Epithelial cell of esophagus (primary cell): ENCODE measurements around the gene CDH6.

Experiments used
- DNase-seq: peaks from one replicate; pipeline ENCODE4 v3.0.0; 2010; ENCODE audit warnings: low read depth
- H3K4me3 ChIP-seq: 2 replicates; pipeline ENCODE4 v1.5.1; 2011; ENCODE audit warnings: mild to moderate bottlenecking, low read length, control low read depth
- TF ChIP-seq, protein P1 (sequence below): IDR thresholded peaks from 2 replicates; pipeline ENCODE4 v1.5.1; 2011; ENCODE audit warnings: low read depth, mild to moderate bottlenecking, low read length, control low read depth, inconsistent platforms; ENCODE audit not compliant: insufficient read depth; ENCODE audit errors: missing control alignments

The CDH6 gene

DNA sequence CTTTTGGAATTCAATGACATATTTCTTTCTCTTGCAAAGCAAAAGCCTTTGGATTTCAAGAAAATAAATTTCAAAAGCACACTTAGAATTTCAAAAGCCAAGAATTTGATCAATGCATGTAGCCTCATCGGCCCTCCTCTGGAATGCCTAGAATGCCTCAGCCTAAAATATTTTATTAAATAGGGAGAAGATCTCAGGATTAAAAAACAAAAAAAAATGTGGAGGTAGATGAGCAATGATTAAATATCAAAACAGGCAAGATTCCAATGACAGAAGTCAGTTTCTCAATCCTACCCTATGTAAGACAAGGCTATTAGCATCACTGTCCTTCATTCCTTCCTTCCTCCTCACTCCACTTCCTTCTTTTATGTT lies 169.0 kb downstream of the CDH6 start:
- TF ChIP-seq, protein P1, sequence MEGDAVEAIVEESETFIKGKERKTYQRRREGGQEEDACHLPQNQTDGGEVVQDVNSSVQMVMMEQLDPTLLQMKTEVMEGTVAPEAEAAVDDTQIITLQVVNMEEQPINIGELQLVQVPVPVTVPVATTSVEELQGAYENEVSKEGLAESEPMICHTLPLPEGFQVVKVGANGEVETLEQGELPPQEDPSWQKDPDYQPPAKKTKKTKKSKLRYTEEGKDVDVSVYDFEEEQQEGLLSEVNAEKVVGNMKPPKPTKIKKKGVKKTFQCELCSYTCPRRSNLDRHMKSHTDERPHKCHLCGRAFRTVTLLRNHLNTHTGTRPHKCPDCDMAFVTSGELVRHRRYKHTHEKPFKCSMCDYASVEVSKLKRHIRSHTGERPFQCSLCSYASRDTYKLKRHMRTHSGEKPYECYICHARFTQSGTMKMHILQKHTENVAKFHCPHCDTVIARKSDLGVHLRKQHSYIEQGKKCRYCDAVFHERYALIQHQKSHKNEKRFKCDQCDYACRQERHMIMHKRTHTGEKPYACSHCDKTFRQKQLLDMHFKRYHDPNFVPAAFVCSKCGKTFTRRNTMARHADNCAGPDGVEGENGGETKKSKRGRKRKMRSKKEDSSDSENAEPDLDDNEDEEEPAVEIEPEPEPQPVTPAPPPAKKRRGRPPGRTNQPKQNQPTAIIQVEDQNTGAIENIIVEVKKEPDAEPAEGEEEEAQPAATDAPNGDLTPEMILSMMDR: no peak
- no peak overlapping the region for H3K4me3 ChIP-seq
- DNase-seq: no peak

DNA sequence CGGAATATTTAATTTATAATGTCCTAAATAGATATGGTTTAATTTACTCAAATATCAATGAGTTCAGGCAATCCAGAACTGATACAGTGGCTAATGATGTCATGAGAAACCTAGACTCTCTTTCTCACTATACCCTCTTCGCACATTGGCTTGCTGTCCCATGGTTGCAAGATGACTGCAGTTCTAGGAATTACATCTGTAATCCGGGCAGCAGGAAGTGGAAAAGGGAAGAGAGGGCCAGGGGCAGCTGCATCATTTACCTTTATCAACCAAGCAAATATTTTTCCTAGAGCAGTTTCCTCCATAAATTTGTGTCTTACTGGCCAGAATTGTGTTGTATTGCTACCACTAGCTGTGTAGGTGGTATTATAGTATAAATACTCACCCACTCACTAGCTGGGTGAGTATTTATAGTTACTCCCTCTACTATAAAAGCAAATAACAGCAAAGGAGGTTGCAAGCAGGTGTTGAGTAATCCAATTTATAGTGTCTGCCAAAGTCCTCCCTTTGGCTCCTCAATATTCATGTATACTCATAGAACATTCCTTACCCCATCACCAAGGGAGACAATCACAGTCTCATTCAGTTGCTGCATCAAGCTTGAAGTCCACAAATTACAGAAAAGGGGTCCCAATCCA lies 169.6 kb downstream of the CDH6 start:
- no peak for DNase-seq
- TF ChIP-seq, protein P1: no peak
- no peak overlapping the region for H3K4me3 ChIP-seq

DNA sequence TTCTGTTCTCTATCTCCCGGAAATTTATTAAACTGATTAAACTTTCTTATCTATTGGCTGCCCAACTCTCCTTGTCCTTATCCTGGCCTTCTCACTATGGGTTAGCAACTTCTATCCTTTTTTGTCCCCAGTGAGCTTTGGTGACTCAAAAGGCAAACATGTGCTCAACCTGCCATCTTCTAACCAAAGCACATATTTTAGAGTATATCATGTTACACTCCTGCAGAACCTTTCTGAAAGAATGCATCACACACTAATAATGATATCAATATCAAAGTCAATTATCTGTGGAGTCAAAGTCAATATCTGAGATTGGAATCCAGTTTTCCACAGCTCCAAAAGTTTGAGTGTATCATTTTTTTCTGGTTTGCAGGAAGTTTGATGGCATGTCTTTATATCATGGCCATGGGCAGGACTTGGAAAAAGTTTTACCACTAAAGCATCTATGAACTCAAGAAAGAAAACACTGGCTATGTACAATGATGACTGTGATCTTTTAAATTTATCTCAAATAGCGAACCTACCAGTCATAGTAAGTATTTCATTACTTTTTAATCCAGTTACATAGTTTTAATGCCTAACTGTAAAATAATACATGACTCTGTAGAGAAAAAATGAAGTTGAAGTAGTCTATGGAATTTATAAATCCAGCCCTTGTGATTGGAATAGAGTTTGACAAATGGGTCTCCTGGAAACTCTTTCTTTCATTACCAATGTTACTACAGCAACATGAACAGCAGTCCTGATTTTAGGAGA lies 171.6 kb downstream of the CDH6 start:
- TF ChIP-seq, protein P1: no peak
- H3K4me3 ChIP-seq: no peak overlapping the region
- DNase-seq: no peak

DNA sequence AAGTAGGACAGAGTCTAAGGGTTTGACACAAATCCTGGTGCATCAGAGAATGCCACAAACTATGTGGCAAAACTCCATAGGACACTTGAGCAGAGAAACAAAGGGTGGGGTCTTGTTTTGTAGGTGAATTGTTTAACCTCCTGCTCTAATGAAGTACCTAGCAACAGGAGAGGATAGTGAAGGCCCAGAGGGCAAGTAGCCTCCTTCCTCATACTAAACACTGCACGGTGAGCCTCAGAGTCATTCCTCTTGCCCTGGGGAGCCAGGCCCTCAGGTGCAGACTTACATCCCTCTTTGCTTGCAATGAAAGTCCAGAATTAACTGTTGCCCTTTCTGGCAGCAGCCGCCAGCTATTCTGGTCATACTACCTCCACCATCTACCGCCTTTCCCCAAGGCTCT lies 172.3 kb downstream of the CDH6 start:
- no peak for DNase-seq
- H3K4me3 ChIP-seq: no peak overlapping the region
- TF ChIP-seq, protein P1: no peak

DNA sequence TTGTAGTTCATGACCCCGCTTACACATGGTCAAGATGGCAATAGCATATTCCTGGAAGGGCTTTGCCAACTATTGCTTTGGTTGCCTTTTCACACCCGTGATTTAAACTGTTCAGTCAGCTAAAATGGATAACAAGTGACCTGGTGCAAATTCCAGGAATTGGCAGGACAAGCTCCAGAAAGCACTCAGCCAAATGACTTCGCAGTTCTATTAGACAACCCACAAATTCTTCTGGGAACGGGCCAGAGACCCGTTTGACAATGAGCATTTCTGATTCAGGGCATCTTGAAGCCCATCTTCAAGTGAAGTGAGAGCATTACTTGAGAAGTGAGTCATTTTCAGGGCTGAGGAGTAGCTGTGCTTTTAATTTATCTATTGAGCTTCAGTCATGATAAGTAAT lies 173.5 kb downstream of the CDH6 start:
- TF ChIP-seq, protein P1: no peak
- H3K4me3 ChIP-seq: no peak overlapping the region
- no peak for DNase-seq

DNA sequence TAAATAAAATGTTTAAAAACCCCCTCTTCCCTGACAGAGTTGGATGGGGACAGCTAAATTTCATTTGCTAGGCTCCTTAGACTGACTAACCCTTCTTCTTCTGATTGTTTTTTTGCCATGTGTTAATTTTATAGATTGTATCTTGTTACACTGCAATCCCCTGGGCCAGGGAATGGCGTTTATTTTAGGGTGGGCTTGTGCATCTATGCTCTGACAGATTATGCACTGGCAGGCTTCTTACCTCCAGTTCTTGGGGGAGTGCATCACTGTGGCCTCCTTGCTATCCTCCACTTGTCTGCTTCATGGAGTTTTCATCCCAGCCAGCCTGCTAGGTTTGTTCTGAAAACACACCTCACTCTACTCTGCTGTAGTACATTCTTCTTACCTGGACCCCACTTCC lies 178.6 kb downstream of the CDH6 start:
- TF ChIP-seq, protein P1: no peak
- no peak for DNase-seq
- no peak overlapping the region for H3K4me3 ChIP-seq
